ENCODE data around the gene FBXO47.

GRCh38 chr17:38969281-38969680 lies 2.1 kb upstream of the FBXO47 start:
- no peak for TF ChIP-seq POLR2A (IDR thresholded peaks at IDR 0.05)
- no peak for TF ChIP-seq CTCF (IDR thresholded peaks at IDR 0.05)
